IPS-20b (cell line): ENCODE results near the gene KCNS3.

Experiments used
- H3K27ac ChIP-seq: one replicate; pipeline ENCODE4 v1.5.1; 2013; ENCODE audit warnings: low read length
- H3K27me3 ChIP-seq: 2 replicates; pipeline ENCODE4 v1.6.1; 2013; ENCODE audit warnings: mild to moderate bottlenecking, low read length, inconsistent platforms; ENCODE audit not compliant: insufficient read depth
- H3K36me3 ChIP-seq: 2 replicates; pipeline ENCODE4 v1.6.1; 2013; ENCODE audit warnings: low read depth, mild to moderate bottlenecking, inconsistent platforms, low read length, moderate library complexity; ENCODE audit not compliant: insufficient read depth
- H3K4me1 ChIP-seq: 2 replicates; pipeline ENCODE4 v1.6.1; 2013; ENCODE audit warnings: mild to moderate bottlenecking, control low read depth, inconsistent platforms, low read length, moderate library complexity; ENCODE audit not compliant: insufficient read depth
- H3K4me3 ChIP-seq: 2 replicates; pipeline ENCODE4 v1.5.1; 2013; ENCODE audit warnings: mild to moderate bottlenecking, low read length, inconsistent platforms
- H3K9ac ChIP-seq: 2 replicates; pipeline ENCODE4 v1.6.1; 2013; ENCODE audit warnings: low read depth, mild to moderate bottlenecking, inconsistent platforms, low read length, moderate library complexity
- H3K9me3 ChIP-seq: 2 replicates; pipeline ENCODE4 v1.6.1; 2013; ENCODE audit warnings: mild to moderate bottlenecking, low read depth, low read length, inconsistent platforms; ENCODE audit not compliant: insufficient read depth

Gene KCNS3, protein sequence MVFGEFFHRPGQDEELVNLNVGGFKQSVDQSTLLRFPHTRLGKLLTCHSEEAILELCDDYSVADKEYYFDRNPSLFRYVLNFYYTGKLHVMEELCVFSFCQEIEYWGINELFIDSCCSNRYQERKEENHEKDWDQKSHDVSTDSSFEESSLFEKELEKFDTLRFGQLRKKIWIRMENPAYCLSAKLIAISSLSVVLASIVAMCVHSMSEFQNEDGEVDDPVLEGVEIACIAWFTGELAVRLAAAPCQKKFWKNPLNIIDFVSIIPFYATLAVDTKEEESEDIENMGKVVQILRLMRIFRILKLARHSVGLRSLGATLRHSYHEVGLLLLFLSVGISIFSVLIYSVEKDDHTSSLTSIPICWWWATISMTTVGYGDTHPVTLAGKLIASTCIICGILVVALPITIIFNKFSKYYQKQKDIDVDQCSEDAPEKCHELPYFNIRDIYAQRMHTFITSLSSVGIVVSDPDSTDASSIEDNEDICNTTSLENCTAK

DNA sequence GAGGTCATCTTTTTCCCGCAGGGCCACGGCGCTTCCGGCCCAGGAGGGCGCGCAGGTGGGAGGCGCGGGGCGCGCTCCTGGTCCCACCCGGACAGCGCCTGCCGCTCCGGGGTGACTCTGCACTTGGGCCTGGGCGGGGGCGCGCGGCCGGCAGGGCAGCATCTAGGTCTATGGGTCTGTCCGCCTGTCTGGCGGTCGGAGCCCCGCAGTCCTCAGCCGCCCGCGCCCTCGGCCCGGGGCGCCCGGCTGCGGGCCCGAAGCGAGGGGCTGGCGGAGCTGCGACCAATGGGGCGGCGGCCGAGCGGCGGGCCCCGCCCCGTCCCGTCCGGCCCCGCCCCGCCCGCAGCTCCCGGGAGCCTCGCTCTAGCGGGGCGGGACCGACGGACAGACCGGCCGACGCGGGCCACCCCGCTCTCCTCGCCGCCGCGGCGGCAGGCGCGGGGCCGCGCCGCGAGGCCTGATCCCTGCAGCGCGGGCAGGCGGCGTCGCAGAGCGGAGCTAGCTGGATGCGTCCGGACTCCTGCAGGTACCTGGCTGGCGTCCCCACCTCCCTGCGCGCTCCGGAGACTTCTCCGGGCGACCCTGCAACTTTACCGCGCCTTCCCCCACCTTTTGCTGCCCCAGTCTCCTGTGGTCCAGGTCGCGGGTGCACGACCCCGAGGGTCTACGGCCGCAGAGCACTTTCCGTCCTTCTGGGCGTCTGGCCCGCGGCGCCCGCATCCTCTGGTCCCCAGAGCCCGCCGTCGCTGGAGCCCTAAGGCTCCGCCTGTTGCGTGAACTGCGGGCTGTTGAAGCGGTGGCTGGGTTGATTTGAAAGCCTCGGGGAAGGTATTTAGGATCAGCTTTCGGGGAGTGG, at the start of gene KCNS3:
TSS of gene KCNS3 (plus strand) at position 387 of the 856 bp plus-strand sequence. CDS start 52,342 bp downstream, outside the sequence.
- Histone ChIP-seq H3K27me3 (peaks cover 59% of the 10 kb centered on the region), H3K4me1 (peaks cover 11% of the 10 kb centered on the region; the same call in 1 of the 2 replicates), H3K36me3 (no peaks in the 10 kb centered on the region), H3K27ac (no peak within 1 kb of the TSS), H3K4me3 (peak within 1 kb of the TSS; percentile 84), H3K9ac (peak within 1 kb of the TSS; percentile 76; the same call in 1 of the 2 replicates), H3K9me3 (no peaks in the 10 kb centered on the region)

DNA sequence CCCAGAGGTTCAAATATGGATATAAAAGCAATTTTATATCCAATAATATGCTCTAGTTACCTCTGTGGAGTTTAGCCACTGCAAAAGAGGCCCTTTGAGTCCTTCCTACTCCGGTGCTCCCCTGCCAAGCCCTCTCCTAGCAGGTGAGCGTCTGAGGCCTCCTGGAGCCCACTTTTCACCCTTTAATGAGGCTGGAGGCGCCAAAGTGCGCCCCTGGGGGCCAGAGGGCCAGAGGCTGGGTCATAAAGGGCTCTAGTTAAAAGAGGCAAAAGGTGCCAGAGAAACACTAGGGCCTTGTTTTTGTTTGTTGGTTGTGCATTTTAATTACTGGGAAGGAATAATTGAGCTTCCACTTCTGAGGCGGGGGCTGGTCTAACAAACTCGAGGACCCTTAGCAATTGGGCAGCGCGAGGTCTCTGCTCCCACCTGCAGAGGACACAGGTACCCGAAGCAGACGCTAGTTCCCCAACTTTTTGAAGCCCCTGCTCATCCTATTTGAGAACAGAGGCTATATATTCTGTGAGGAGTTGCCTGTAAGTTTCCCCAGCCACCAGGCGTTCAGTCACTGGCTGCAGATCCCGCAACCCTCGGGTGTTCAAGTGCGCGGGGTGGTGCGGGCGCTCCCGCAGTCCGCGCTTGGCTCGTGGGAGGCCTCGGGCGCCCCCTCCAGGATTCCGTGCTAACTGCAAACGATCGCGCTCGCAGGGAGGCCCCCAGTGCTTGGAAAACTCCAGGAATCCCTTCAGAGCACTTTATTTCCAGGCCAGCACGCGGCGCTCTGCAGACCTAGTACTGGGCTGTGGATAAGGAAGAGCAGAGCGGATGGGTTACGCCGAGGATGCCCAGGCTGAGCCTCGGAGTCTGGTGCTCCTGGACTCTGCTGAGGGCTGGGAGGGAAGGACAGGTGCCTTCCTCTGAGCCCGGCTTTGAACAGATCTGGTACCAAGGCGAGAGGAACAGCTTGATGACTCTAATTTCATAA, 48.1 kb upstream of the KCNS3 start:
- H3K27ac ChIP-seq = no peak overlapping the region
- no peak overlapping the region for H3K9ac ChIP-seq
- peak overlapping the region; percentile 49; the same call in 1 of the 2 replicates for H3K4me3 ChIP-seq
- H3K9me3 ChIP-seq = no peaks in the 10 kb centered on the region
- peaks cover 10% of the 10 kb centered on the region; the same call in 1 of the 2 replicates for H3K4me1 ChIP-seq
- peaks cover 39% of the 10 kb centered on the region for H3K27me3 ChIP-seq
- H3K36me3 ChIP-seq = no peaks in the 10 kb centered on the region

DNA sequence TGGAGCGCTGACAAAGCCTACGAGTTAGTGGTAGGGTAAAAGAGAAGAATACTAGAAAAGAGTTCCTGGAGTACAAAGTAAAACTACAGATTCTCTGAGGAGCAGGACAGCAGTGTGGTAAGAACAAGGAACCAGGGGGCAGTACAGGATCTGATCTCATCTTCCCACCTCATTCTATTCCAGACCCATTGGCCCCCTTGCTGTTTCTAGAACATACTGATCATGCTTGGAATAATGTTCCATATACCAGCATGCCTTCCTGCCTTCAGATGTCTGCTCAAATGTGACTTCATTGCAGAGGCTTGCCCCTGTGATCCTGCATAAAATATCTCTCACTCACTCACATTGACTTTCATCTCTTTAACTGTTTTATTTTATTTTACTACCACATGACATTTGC, 43.0 kb upstream of the KCNS3 start:
- no peak overlapping the region for H3K9ac ChIP-seq
- H3K9me3 ChIP-seq = no peaks in the 10 kb centered on the region

DNA sequence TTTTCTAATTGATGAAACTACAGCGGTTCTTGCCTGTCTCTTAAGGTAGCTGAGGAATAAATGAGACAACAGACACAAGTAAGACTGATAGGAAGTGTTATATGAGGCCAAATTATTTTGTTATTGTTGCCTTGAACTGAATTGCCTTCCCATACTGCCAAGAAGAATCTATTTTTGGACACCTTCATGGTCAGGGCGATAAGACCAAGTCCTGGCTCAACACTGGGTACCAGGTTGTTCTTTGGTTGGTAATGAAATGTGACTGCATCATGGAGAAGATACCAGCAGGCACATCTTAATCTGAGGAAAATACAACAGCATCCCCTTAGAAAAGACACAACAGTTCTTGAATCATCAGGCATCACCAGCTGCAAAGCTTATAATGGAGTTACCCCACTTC, 38.5 kb upstream of the KCNS3 start:
- Histone ChIP-seq H3K4me3 (no peak overlapping the region), H3K27ac (no peak overlapping the region), H3K9ac (no peak overlapping the region), H3K4me1 (no peaks in the 10 kb centered on the region), H3K27me3 (no peaks in the 10 kb centered on the region), H3K36me3 (no peaks in the 10 kb centered on the region), H3K9me3 (no peaks in the 10 kb centered on the region)

More for the DNA sequence above, 43.0 kb upstream of the KCNS3 start:
- no peak overlapping the region for H3K4me3 ChIP-seq
- peaks cover 9% of the 10 kb centered on the region for H3K27me3 ChIP-seq
- H3K4me1 ChIP-seq = no peaks in the 10 kb centered on the region
- H3K36me3 ChIP-seq = no peaks in the 10 kb centered on the region
- H3K27ac ChIP-seq = no peak overlapping the region

DNA sequence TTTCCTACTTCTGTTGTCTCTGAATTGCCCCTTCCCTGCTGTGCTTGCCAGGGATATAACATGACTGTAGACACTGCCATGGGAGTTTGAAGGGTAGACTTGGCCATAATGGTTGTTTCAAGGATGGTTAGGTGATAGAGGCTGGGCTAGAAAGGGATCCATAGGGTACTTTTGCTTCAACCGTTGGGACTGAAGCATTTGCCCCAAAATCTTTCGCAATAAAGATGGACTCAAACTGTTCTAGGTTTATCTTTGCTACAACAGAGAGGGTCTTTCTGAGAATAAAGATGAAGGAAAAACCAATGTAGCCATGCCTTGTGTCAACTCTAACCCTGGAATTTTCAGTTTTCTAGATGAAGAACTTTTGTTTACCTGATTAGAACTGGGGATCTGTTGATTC, 35.0 kb upstream of the KCNS3 start:
- no peaks in the 10 kb centered on the region for H3K9me3 ChIP-seq
- no peaks in the 10 kb centered on the region for H3K4me1 ChIP-seq
- no peaks in the 10 kb centered on the region for H3K36me3 ChIP-seq
- H3K27ac ChIP-seq = no peak overlapping the region
- H3K9ac ChIP-seq = no peak overlapping the region
- H3K4me3 ChIP-seq = no peak overlapping the region
- H3K27me3 ChIP-seq = no peaks in the 10 kb centered on the region

DNA sequence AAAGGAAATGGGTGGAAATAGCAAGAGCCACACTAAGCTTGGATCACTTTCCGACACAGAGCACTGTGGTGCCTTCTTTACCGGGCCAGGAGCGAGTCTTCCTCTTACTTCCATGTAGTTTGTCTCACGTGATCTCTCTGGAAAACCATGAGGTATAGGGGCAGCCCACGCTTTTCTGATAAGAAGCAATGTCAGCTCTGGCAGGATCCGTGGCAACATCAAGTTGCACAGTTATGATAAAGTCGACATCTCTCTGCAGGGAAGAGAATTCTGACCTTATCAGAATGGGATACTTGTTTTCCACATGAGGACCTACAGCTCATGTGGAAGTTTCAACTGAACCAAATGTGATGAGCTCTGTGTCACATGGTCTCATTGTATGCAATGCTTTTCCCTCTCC, 32.7 kb upstream of the KCNS3 start:
- Histone ChIP-seq H3K4me3 (no peak overlapping the region), H3K9me3 (no peaks in the 10 kb centered on the region), H3K27ac (no peak overlapping the region), H3K27me3 (no peaks in the 10 kb centered on the region), H3K4me1 (no peaks in the 10 kb centered on the region), H3K36me3 (no peaks in the 10 kb centered on the region), H3K9ac (no peak overlapping the region)

DNA sequence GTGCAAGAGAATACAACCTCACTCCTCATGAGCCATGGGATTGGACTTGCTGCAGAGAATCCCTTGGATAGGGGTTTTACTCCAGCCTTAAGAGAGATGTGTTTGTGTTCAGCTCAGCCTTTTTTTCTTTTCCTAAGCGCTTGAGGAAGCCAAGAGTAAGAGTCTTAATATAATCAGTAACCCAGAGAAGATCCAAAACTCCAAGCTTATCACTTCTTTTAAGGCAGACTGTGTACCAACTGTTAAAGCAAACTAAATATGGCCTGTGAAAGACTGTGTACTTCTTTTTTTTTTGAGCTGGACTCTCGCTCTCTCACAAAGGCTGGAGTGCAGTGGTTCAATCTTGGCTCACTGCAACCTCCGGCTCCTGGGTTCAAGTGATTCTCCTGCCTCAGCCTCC, 31.8 kb upstream of the KCNS3 start:
- H3K4me1 ChIP-seq = no peaks in the 10 kb centered on the region

DNA sequence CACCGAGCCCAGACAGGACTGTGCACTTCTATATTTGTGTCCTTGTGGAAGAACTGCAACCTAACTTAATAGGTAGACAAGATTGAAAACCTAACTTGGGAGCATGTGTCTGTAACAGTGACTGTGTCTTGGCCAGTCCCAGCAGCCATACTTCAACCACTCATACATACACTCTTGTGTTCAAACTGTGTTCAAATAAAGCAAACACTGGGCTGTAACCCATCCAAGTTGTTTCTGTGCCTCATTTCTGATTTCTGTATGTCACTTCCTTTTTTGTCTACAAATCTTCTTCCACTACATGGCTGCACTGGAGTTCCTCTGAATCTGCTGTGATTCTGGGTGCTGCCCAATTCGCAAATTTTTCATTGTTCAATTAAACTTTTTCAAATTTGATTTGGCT, 31.2 kb upstream of the KCNS3 start:
- H3K4me1 ChIP-seq = no peaks in the 10 kb centered on the region
- H3K9ac ChIP-seq = no peak overlapping the region
- H3K4me3 ChIP-seq = no peak overlapping the region
- no peaks in the 10 kb centered on the region for H3K27me3 ChIP-seq
- H3K36me3 ChIP-seq = no peaks in the 10 kb centered on the region
- no peak overlapping the region for H3K27ac ChIP-seq
- no peaks in the 10 kb centered on the region for H3K9me3 ChIP-seq

More for the DNA sequence above, 31.8 kb upstream of the KCNS3 start:
- H3K27me3 ChIP-seq = no peaks in the 10 kb centered on the region
- H3K9ac ChIP-seq = no peak overlapping the region
- H3K9me3 ChIP-seq = no peaks in the 10 kb centered on the region
- H3K4me3 ChIP-seq = no peak overlapping the region
- H3K36me3 ChIP-seq = no peaks in the 10 kb centered on the region
- no peak overlapping the region for H3K27ac ChIP-seq

DNA sequence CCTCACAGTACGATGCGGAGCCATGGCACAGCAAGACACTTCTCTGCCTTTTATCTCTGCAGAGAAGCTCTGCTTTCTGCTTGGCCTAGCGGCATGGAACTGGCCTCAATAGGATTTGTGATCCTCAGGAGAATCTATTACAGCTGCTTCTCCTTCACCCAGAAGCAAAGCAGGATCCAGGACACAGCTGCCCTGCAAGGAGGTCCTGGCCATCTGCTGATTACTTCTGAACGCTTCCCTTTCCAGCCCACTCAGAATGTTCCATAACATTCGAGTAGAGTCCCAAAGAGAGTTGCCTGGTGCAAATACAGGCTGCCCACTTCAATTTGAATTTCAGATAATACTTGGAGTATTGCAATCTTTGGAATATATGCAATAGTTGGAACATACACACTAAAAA, 29.2 kb upstream of the KCNS3 start:
- H3K27me3 ChIP-seq = no peaks in the 10 kb centered on the region
- H3K9me3 ChIP-seq = no peaks in the 10 kb centered on the region
- no peak overlapping the region for H3K27ac ChIP-seq
- no peak overlapping the region for H3K4me3 ChIP-seq
- no peak overlapping the region for H3K9ac ChIP-seq
- H3K36me3 ChIP-seq = no peaks in the 10 kb centered on the region
- no peaks in the 10 kb centered on the region for H3K4me1 ChIP-seq

DNA sequence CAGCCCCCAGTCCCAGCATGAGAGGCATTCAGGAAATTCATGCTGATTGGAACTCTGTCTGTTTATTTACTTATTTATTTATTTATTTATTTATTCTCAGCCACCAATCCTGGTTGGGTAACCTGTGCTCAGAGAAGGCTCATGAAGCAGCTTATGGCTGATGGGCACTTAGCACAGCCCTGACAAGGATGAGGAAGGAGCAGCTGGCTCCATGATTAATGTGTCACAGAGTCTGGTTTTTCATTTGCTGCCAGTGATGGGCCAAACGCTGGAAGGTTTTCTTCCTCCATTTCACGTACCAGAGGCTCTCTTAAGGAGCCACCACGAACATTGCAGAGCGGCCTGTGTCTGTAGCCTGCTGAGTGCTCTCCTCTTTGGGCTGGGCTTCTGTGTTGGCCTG, 28.3 kb upstream of the KCNS3 start:
- no peaks in the 10 kb centered on the region for H3K9me3 ChIP-seq
- H3K4me3 ChIP-seq = no peak overlapping the region
- no peaks in the 10 kb centered on the region for H3K27me3 ChIP-seq
- no peak overlapping the region for H3K9ac ChIP-seq
- no peak overlapping the region for H3K27ac ChIP-seq
- H3K36me3 ChIP-seq = no peaks in the 10 kb centered on the region
- H3K4me1 ChIP-seq = no peaks in the 10 kb centered on the region
